NCI-H82 treated with DMSO at 0.1 percent for 48 hours (cell line): Measurements from ENCODE around the gene KYNU.
"Not testable (repeated sequence)": the region's sequence is repeated elsewhere in the genome, so short reads cannot be mapped to it uniquely, and the experiment has no call there.

Source experiments
- DNase-seq: peaks from one replicate; lab custom pipeline; 2025; ENCODE audit not compliant: unreplicated experiment; lab: John Stamatoyannopoulos, UW

The KYNU gene

GRCh38 chr2:142877216-142877838 lies at the start of gene KYNU:
Gene KYNU (plus strand): TSS chr2:142877664. CDS start chr2:142885368, 7,704 bp downstream.
- no peak for DNase-seq

GRCh38 chr2:142834021-142834420 lies 43.4 kb upstream of the KYNU start:
- no peak for DNase-seq

GRCh38 chr2:142840436-142840835 lies 37.0 kb upstream of the KYNU start:
- no peak for DNase-seq

- DNase-seq: no peak
Measured at GRCh38 chr2:142841788-142842187, 35.7 kb upstream of the KYNU start.

GRCh38 chr2:142842369-142842768 lies 35.1 kb upstream of the KYNU start:
- DNase-seq: no peak

GRCh38 chr2:142843731-142844130 lies 33.7 kb upstream of the KYNU start:
- DNase-seq: no peak

- DNase-seq: no peak
Measured at GRCh38 chr2:142848023-142848606, 29.3 kb upstream of the KYNU start.

GRCh38 chr2:142849820-142850219 lies 27.6 kb upstream of the KYNU start:
- no peak for DNase-seq

GRCh38 chr2:142853912-142854311 lies 23.6 kb upstream of the KYNU start:
- no peak for DNase-seq

- no peak for DNase-seq
Measured at GRCh38 chr2:142857256-142858164, 20.0 kb upstream of the KYNU start.

- no peak for DNase-seq
Measured at GRCh38 chr2:142858961-142859360, 18.5 kb upstream of the KYNU start.

GRCh38 chr2:142862299-142862698 lies 15.2 kb upstream of the KYNU start:
- DNase-seq: no peak

GRCh38 chr2:142862847-142863246 lies 14.6 kb upstream of the KYNU start:
- DNase-seq: no peak

- no peak for DNase-seq
Measured at GRCh38 chr2:142863485-142863961, 13.9 kb upstream of the KYNU start.

- not testable (repeated sequence) for DNase-seq
Measured at GRCh38 chr2:142864605-142865004, 12.9 kb upstream of the KYNU start.

GRCh38 chr2:142865924-142866323 lies 11.5 kb upstream of the KYNU start:
- no peak for DNase-seq

GRCh38 chr2:142866426-142866825 lies 11.0 kb upstream of the KYNU start:
- no peak for DNase-seq

- no peak for DNase-seq
Measured at GRCh38 chr2:142867136-142867535, 10.3 kb upstream of the KYNU start.

GRCh38 chr2:142868229-142868762 lies 9.2 kb upstream of the KYNU start:
- no peak for DNase-seq

- DNase-seq: not testable (repeated sequence)
Measured at GRCh38 chr2:142869065-142869460, 8.4 kb upstream of the KYNU start.

- no peak for DNase-seq
Measured at GRCh38 chr2:142869461-142870106, 7.9 kb upstream of the KYNU start.
